ENCODE results near the gene RADIL. TPM values are rescaled to one million over a fixed set of nuclear protein-coding genes. Genes with fewer than 3 reads are reported as not detected.

Gene RADIL, protein sequence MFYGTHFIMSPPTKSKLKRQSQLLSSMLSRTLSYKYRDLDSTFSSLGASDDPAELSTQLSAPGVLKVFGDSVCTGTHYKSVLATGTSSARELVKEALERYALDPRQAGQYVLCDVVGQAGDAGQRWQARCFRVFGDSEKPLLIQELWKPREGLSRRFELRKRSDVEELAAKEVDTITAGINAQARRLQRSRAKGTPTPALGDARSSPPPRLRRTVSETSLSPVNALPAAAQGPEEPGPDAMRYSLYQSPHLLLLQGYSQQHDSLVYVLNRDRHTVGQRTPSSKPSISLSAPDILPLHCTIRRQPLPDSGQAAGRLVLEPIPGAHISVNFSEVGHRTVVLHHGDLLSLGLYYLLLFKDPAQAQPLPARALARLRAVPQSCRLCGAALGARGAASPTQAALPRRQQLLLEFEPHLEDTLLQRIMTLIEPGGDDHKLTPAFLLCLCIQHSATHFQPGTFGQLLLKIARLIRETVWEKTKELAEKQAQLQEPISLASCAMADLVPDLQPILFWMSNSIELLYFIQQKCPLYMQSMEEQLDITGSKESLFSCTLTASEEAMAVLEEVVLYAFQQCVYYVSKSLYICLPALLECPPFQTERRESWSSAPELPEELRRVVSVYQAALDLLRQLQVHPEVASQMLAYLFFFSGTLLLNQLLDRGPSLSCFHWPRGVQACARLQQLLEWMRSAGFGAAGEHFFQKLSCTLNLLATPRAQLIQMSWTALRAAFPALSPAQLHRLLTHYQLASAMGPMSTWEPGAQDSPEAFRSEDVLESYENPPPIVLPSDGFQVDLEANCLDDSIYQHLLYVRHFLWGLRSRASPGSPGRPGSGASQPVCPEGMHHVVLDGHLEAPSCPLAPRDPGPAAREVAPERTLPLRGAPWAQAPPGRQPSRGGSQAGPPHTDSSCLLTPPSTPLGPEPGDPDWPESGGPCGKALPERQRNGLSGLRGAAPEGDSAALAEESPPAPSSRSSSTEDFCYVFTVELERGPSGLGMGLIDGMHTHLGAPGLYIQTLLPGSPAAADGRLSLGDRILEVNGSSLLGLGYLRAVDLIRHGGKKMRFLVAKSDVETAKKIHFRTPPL
- 10 to 100 TPM in 5 of 6 donors, 1 to 10 TPM in 1; 7.9 to 42.8 (median 13.0) TPM for total RNA-seq

DNA sequence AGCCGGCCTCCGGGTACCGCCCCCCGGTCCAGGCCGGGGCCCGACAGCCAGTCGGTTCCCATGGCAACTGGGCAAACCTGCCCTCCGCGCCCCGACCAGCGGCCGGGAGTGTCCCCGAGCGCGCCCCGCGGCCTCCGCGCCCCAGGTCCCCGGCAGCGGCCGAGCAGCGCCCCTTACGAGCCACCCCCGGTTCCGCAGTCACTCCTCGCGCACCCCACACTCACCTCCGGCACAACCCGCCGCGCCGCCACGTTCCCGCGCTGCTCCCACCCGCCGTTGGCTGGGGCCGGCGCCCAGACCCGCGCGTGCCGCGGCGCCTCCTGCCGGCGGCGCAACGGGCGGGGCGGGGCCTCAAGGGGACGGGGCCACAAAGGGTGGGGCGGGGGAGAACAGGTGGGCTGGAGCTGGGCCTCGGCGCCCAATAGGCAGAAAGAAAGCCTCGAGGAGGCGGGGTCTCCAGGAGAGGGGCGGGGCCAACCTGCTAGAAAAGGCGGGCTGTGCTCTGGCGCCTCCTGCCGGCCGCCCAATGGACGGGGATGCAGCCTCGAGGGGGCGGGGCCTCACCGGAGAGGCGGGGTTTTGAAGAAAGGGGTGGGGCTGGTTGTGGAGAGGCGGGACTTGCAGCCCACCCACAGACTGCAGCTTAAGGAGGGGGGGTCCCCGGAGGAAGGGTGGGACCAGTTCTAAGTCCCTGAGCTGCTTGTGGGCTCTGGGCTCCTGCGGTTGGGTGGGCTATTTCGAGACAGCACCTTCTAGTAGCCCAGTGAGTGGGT, at the start of gene RADIL:
RADIL (minus strand) TSS at position 345 of the 773 bp plus-strand sequence. CDS start 5,577 bp downstream, outside the sequence.
- H3K27ac ChIP-seq: peak within 1 kb of the TSS; percentile 64 to 86 (median 78)
- peaks cover 10 to 41% (median 21%) of the 10 kb centered on the region in 4 donors for H3K4me1 ChIP-seq
- WGBS, 2 donors: 9 to 60% methylated on average over 3 to 29 of the region's 72 CpGs
- no peaks in the 10 kb centered on the region for H3K36me3 ChIP-seq
- ATAC-seq (ENCODE audit: low FRiP score in 2 of 2) (peak; percentile 91 to 96), DNase-seq (peak; percentile 95)
- H3K27me3 ChIP-seq: peaks cover 0 to 9% (median 0%) of the 10 kb centered on the region in 4 donors
- no peaks in the 10 kb centered on the region for H3K9me3 ChIP-seq
- TF ChIP-seq, protein P1, sequence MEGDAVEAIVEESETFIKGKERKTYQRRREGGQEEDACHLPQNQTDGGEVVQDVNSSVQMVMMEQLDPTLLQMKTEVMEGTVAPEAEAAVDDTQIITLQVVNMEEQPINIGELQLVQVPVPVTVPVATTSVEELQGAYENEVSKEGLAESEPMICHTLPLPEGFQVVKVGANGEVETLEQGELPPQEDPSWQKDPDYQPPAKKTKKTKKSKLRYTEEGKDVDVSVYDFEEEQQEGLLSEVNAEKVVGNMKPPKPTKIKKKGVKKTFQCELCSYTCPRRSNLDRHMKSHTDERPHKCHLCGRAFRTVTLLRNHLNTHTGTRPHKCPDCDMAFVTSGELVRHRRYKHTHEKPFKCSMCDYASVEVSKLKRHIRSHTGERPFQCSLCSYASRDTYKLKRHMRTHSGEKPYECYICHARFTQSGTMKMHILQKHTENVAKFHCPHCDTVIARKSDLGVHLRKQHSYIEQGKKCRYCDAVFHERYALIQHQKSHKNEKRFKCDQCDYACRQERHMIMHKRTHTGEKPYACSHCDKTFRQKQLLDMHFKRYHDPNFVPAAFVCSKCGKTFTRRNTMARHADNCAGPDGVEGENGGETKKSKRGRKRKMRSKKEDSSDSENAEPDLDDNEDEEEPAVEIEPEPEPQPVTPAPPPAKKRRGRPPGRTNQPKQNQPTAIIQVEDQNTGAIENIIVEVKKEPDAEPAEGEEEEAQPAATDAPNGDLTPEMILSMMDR (IDR thresholded peaks at IDR 0.05): peak; percentile 77 to 94 (median 86)
- TF ChIP-seq POLR2A (IDR thresholded peaks at IDR 0.05): peak in 1 of 4 donors; percentile 36
- TF ChIP-seq POLR2AphosphoS5 (IDR thresholded peaks at IDR 0.05): no peak
- H3K4me3 ChIP-seq: peak within 1 kb of the TSS; percentile 56 to 81 (median 70)

- DNase-seq (no peak), ATAC-seq (ENCODE audit: low FRiP score in 2 of 2) (no peak)
- no peaks in the 10 kb centered on the region for H3K27me3 ChIP-seq
- WGBS, 2 donors: 42 to 62% methylated on average over 12 of the region's 12 CpGs
- H3K4me3 ChIP-seq: no peak overlapping the region
- no peaks in the 10 kb centered on the region for H3K36me3 ChIP-seq
- no peak for TF ChIP-seq POLR2AphosphoS5 (IDR thresholded peaks at IDR 0.05)
- TF ChIP-seq EP300 (IDR thresholded peaks at IDR 0.05): no peak
- TF ChIP-seq, protein P1 (IDR thresholded peaks at IDR 0.05): no peak
- TF ChIP-seq POLR2A (IDR thresholded peaks at IDR 0.05): no peak
- H3K4me1 ChIP-seq: no peaks in the 10 kb centered on the region
- H3K9me3 ChIP-seq: no peaks in the 10 kb centered on the region
- no peak overlapping the region for H3K27ac ChIP-seq
These were observed 48.4 kb upstream of the RADIL start for GRCh38 chr7:4931943-4932342.

- H3K9me3 ChIP-seq: no peaks in the 10 kb centered on the region
- ATAC-seq (ENCODE audit: low FRiP score in 2 of 2) (no peak), DNase-seq (no peak)
- 70 to 85% methylated on average over 4 to 7 of the region's 8 CpGs for WGBS, 2 donors
- H3K27ac ChIP-seq: no peak overlapping the region
- no peaks in the 10 kb centered on the region for H3K4me1 ChIP-seq
- no peak overlapping the region for H3K4me3 ChIP-seq
- no peaks in the 10 kb centered on the region for H3K27me3 ChIP-seq
- TF ChIP-seq EP300 (IDR thresholded peaks at IDR 0.05): no peak
- TF ChIP-seq, protein P1 (IDR thresholded peaks at IDR 0.05): no peak
- TF ChIP-seq POLR2A (IDR thresholded peaks at IDR 0.05): no peak
- H3K36me3 ChIP-seq: no peaks in the 10 kb centered on the region
These were observed 45.5 kb upstream of the RADIL start for GRCh38 chr7:4929005-4929404.

- DNase-seq: no peak
- Histone ChIP-seq H3K4me1 (no peaks in the 10 kb centered on the region), H3K27me3 (no peaks in the 10 kb centered on the region), H3K4me3 (no peak overlapping the region), H3K27ac (no peak overlapping the region), H3K9me3 (no peaks in the 10 kb centered on the region), H3K36me3 (no peaks in the 10 kb centered on the region)
- WGBS, 2 donors: 88 to 90% methylated on average over 2 of the region's 2 CpGs
- TF ChIP-seq EP300 (IDR thresholded peaks at IDR 0.05): no peak
- TF ChIP-seq, protein P1 (IDR thresholded peaks at IDR 0.05): no peak
- TF ChIP-seq POLR2A (IDR thresholded peaks at IDR 0.05): no peak
- no peak for TF ChIP-seq POLR2AphosphoS5 (IDR thresholded peaks at IDR 0.05)
- ATAC-seq (ENCODE audit: low FRiP score in 2 of 2): no peak
These were observed 44.9 kb upstream of the RADIL start for GRCh38 chr7:4928445-4928844.

Data from upper lobe of left lung (tissue), 6 donors.